Measurements from ENCODE around the gene LAMA5. TPM values are rescaled to one million over a fixed set of nuclear protein-coding genes. Genes with fewer than 3 reads are reported as not detected.
A peak's percentile ranks its signal among the peaks of the same experiment; 100 is the strongest.

LAMA5 gene
- total RNA-seq, 2 experiments from 2014 or later, result 0.16 to 0.78 TPM

DNA sequence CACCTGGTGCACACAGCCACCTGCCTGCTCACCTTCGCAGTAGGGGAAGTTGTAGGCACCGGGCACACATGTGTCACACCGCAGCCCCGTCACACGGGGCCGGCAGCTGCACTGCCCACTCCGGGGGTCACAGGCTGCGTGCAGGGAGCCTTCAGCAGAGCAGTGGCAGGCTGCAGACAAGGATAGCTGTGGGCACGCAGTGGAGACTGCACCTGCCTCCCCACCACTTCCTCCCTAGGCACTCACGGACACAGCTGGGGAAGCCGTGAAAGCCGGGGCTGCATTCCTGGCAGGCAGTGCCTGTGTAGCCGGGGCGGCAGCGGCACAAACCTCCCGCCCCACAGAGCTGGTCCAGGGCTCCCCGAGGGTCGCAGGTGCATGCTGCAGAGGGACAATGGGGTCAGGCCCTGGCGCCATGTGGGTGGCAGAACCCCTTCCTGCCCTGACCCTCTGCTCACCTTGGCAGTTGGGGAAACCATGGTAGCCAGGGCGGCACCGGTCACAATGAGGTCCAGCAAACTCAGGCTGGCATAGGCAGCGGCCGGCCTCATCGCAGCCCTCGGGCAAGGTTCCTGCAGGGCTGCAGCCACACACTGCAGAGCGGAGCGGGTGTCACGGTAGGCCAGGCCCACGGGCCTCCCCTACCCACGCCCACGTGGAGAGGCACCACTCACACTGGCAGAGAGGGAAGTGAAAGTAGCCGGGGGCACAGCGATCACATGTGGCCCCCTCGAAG is 29.4 kb downstream of the LAMA5 start:
- ATAC-seq (ENCODE audit: poor library complexity), result no peak
- Mint-ChIP-seq H3K4me3 (no peak overlapping the region), H3K4me1 (ENCODE audit: low read depth) (no peaks in the 10 kb centered on the region), H3K9me3 (no peaks in the 10 kb centered on the region), H3K27me3 (peaks cover 22% of the 10 kb centered on the region), H3K36me3 (ENCODE audit: low read depth) (no peaks in the 10 kb centered on the region), H3K27ac (no peak overlapping the region)
- no peak overlapping the region for H3K27ac ChIP-seq (ENCODE audit: low read depth in 1 of 2, low read length in 2 of 2)
- H3K4me1 ChIP-seq (ENCODE audit: insufficient read depth, low read length), result no peaks in the 10 kb centered on the region
- POLR2A ChIA-PET, result no interaction called here
- DNase-seq, result peak in 1 of 14 experiments; percentile 16
- no peak overlapping the region for H3K4me3 ChIP-seq (ENCODE audit: low read length)
- TF ChIP-seq, protein P1, sequence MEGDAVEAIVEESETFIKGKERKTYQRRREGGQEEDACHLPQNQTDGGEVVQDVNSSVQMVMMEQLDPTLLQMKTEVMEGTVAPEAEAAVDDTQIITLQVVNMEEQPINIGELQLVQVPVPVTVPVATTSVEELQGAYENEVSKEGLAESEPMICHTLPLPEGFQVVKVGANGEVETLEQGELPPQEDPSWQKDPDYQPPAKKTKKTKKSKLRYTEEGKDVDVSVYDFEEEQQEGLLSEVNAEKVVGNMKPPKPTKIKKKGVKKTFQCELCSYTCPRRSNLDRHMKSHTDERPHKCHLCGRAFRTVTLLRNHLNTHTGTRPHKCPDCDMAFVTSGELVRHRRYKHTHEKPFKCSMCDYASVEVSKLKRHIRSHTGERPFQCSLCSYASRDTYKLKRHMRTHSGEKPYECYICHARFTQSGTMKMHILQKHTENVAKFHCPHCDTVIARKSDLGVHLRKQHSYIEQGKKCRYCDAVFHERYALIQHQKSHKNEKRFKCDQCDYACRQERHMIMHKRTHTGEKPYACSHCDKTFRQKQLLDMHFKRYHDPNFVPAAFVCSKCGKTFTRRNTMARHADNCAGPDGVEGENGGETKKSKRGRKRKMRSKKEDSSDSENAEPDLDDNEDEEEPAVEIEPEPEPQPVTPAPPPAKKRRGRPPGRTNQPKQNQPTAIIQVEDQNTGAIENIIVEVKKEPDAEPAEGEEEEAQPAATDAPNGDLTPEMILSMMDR (IDR thresholded peaks at IDR 0.05), result no peak
- H3K27me3 ChIP-seq (ENCODE audit: control insufficient read depth in 1 of 2, insufficient read depth in 2 of 2, low read length in 2 of 2), result peaks cover 0 to 2% of the 10 kb centered on the region in 2 experiments
- intact Hi-C loops (cut with DNase I, micrococcal nuclease), result no loop called here
- no peaks in the 10 kb centered on the region for H3K36me3 ChIP-seq (ENCODE audit: insufficient read depth, low read length)
- H3K9me3 ChIP-seq (ENCODE audit: control insufficient read depth in 1 of 2, insufficient read depth in 1 of 2, low read length in 2 of 2), result peaks cover 0 to 24% of the 10 kb centered on the region in 2 experiments
- CTCF ChIA-PET, result no interaction called here

DNA sequence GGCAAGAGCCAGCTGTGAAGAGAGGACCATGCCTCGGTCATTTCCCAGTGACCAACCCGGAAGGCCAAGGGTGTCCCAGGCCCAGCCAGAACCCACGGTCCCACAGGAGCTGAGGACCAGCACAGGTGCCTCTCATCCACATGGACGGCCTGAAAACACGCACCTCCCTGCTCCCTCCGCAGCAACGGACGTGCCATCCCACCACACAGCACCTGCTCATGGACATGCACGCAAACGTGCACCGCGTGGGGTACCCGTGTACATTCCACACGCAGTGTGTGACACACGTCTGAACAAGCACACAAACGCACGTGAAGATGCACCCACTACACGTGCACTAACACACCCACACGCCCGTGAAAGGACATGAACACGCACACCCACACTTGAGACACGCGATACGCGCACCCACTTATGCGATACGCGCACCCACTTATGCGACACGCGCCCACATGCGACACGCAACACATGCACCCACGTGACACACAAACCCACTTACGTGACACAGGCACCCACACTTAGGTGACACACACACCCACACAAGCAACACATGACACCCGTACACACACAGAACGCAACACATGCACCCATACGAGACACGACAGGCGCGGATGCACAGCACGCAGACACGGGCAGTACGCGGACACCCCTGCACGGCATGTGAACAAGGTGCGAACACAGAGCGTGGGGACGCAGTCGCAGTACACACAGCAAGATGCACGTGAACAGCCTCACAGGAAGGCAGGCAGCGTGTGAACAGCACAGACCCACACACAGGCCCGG is 30.1 kb downstream of the LAMA5 start:
- Mint-ChIP-seq H3K9me3 (no peaks in the 10 kb centered on the region), H3K27ac (no peak overlapping the region), H3K27me3 (peaks cover 22% of the 10 kb centered on the region), H3K4me1 (ENCODE audit: low read depth) (no peaks in the 10 kb centered on the region), H3K36me3 (ENCODE audit: low read depth) (no peaks in the 10 kb centered on the region), H3K4me3 (no peak overlapping the region)
- intact Hi-C loops (cut with DNase I, micrococcal nuclease), result no loop called here
- Histone ChIP-seq H3K36me3 (ENCODE audit: insufficient read depth, low read length) (no peaks in the 10 kb centered on the region), H3K27me3 (ENCODE audit: control insufficient read depth in 1 of 2, insufficient read depth in 2 of 2, low read length in 2 of 2) (peaks cover 0 to 2% of the 10 kb centered on the region in 2 experiments), H3K4me1 (ENCODE audit: insufficient read depth, low read length) (no peaks in the 10 kb centered on the region), H3K27ac (ENCODE audit: low read depth in 1 of 2, low read length in 2 of 2) (no peak overlapping the region), H3K9me3 (ENCODE audit: control insufficient read depth in 1 of 2, insufficient read depth in 1 of 2, low read length in 2 of 2) (peaks cover 0 to 26% of the 10 kb centered on the region in 2 experiments), H3K4me3 (ENCODE audit: low read length) (no peak overlapping the region)
- CTCF ChIA-PET, result no interaction called here
- TF ChIP-seq, protein P1 (IDR thresholded peaks at IDR 0.05), result no peak
- DNase-seq (no peak), ATAC-seq (ENCODE audit: poor library complexity) (no peak)
- POLR2A ChIA-PET, result no interaction called here

DNA sequence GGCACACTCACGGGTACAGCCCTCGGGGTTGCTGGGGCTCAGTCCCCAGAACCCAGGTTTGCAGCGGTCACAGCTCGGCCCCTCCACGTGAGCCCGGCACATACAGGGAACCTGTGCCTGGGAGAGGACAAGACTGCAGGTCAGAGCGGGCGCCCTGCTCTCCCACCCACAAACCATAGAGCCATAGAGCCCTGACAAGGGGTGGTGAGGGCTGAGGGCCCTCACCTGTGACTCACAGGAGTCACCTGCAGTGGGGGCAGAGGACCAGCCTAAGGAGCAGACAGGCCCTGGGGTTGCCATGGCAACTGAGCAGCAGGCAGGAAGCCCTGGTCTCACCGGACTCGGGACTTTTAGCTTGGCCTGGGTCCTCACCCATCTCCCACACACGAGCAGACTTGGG is 30.8 kb downstream of the LAMA5 start:
- Mint-ChIP-seq H3K27me3 (peaks cover 22% of the 10 kb centered on the region), H3K4me1 (ENCODE audit: low read depth) (no peaks in the 10 kb centered on the region), H3K9me3 (no peaks in the 10 kb centered on the region), H3K4me3 (no peak overlapping the region), H3K27ac (no peak overlapping the region), H3K36me3 (ENCODE audit: low read depth) (no peaks in the 10 kb centered on the region)
- ATAC-seq (ENCODE audit: poor library complexity) (no peak), DNase-seq (no peak)
- H3K4me1 ChIP-seq (ENCODE audit: insufficient read depth, low read length), result no peaks in the 10 kb centered on the region
- H3K27ac ChIP-seq (ENCODE audit: low read depth in 1 of 2, low read length in 2 of 2), result no peak overlapping the region
- H3K4me3 ChIP-seq (ENCODE audit: low read length), result no peak overlapping the region
- TF ChIP-seq, protein P1 (IDR thresholded peaks at IDR 0.05), result no peak
- peaks cover 0 to 2% of the 10 kb centered on the region in 2 experiments for H3K27me3 ChIP-seq (ENCODE audit: control insufficient read depth in 1 of 2, insufficient read depth in 2 of 2, low read length in 2 of 2)
- intact Hi-C loops (cut with DNase I, micrococcal nuclease), result no loop called here
- CTCF ChIA-PET, result no interaction called here
- POLR2A ChIA-PET, result no interaction called here
- no peaks in the 10 kb centered on the region for H3K36me3 ChIP-seq (ENCODE audit: insufficient read depth, low read length)
- H3K9me3 ChIP-seq (ENCODE audit: control insufficient read depth in 1 of 2, insufficient read depth in 1 of 2, low read length in 2 of 2), result peaks cover 0 to 26% of the 10 kb centered on the region in 2 experiments
